Keratinocyte (primary cell): ENCODE results near the gene PLPPR2. TPM values are rescaled to one million over a fixed set of nuclear protein-coding genes. Genes with fewer than 3 reads are reported as not detected.

Source experiments
- DNase-seq: peaks from one replicate; pipeline ENCODE4 v3.0.0-alpha.2; 2011; ENCODE audit warnings: low read depth, missing footprints, low spot score
- FAIRE-seq: peaks from 2 replicates; lab custom pipeline; 2011; peaks lifted over from hg19 to GRCh38; lab: Jason Lieb, UNC
- H2AFZ ChIP-seq: 2 replicates; pipeline ENCODE4 v1.6.0; 2012; ENCODE audit warnings: low read length, control low read depth, inconsistent platforms; ENCODE audit not compliant: control insufficient read depth
- H3K27ac ChIP-seq: 2 replicates; pipeline ENCODE4 v1.5.1; 2011; ENCODE audit warnings: low read length; ENCODE audit not compliant: control insufficient read depth, insufficient read depth
- H3K27me3 ChIP-seq: 3 replicates; pipeline ENCODE4 v1.6.0; 2011; ENCODE audit warnings: low read length; ENCODE audit not compliant: control insufficient read depth, insufficient read depth; ENCODE audit errors: extremely low read depth
- H3K36me3 ChIP-seq, 2 experiments: 2 replicates in 1 of 2; 3 replicates in 1 of 2; pipeline ENCODE4 v1.5.1; 2011; ENCODE audit warnings: low read length in 2 of 2, mild to moderate bottlenecking in 1 of 2; ENCODE audit not compliant: control insufficient read depth in 2 of 2, insufficient read depth in 2 of 2; ENCODE audit errors: extremely low read depth in 1 of 2
- H3K4me1 ChIP-seq: 3 replicates; pipeline ENCODE4 v1.5.1; 2011; ENCODE audit warnings: low read length; ENCODE audit not compliant: control insufficient read depth, insufficient read depth; ENCODE audit errors: extremely low read depth
- H3K4me2 ChIP-seq: 3 replicates; pipeline ENCODE4 v1.6.0; 2011; ENCODE audit warnings: low read depth, low read length; ENCODE audit not compliant: control insufficient read depth, insufficient read depth; ENCODE audit errors: extremely low read depth
- H3K4me3 ChIP-seq, 3 experiments: fragments of 200-600 bp in 1 of 3; sonication (generic) in 1 of 3; 2 replicates in 2 of 3; 3 replicates in 1 of 3; pipeline ENCODE4 v1.5.1; 2011 to 2016; ENCODE audit warnings: low read length in 3 of 3, mild to moderate bottlenecking in 3 of 3, control low read depth in 2 of 3, inconsistent platforms in 1 of 3, low read depth in 1 of 3, mixed read lengths in 1 of 3, mixed run types in 1 of 3, moderate library complexity in 1 of 3; ENCODE audit not compliant: control insufficient read depth in 2 of 3, insufficient read depth in 2 of 3; ENCODE audit errors: extremely low read depth in 1 of 3
- H3K79me2 ChIP-seq: 2 replicates; pipeline ENCODE4 v1.6.0; 2012; ENCODE audit warnings: low read length; ENCODE audit not compliant: control insufficient read depth, insufficient read depth
- H3K9ac ChIP-seq: 3 replicates; pipeline ENCODE4 v1.6.0; 2011; ENCODE audit warnings: low read length; ENCODE audit not compliant: control insufficient read depth, insufficient read depth; ENCODE audit errors: extremely low read depth
- H3K9me1 ChIP-seq: 3 replicates; pipeline ENCODE4 v1.6.0; 2011; ENCODE audit warnings: low read length; ENCODE audit not compliant: control insufficient read depth, insufficient read depth; ENCODE audit errors: extremely low read depth
- H3K9me3 ChIP-seq: 2 replicates; pipeline ENCODE4 v1.5.1; 2012; ENCODE audit warnings: low read depth, low read length; ENCODE audit not compliant: control insufficient read depth
- H4K20me1 ChIP-seq: 3 replicates; pipeline ENCODE4 v1.6.0; 2011; ENCODE audit warnings: low read length; ENCODE audit not compliant: control insufficient read depth, insufficient read depth; ENCODE audit errors: extremely low read depth
- EZH2 ChIP-seq: IDR thresholded peaks from one replicate; pipeline ENCODE4 v1.6.1; 2012; ENCODE audit warnings: inconsistent platforms, mild to moderate bottlenecking, low read length, moderate library complexity
- dilution Hi-C: fragments of 300-500 bp; cut with MboI; formaldehyde crosslinking; loops from one replicate; pipeline ENCODE4 v1.7.0; 2020; ENCODE audit warnings: low sequenced_read_pairs; ENCODE audit not compliant: extremely low pct_ligation_motif_present
- polyA plus RNA-seq, 5 experiments: library from polyadenylated mRNA; depleted of rRNA in 3 of 5; stranded (reverse) in 3 of 5; stranded (forward) in 1 of 5; unstranded in 1 of 5; fragments of >200 nt; gene quantifications; 1 replicate in 1 of 5; 2 replicates in 3 of 5; 3 replicates in 1 of 5; pipeline versions ENCODE4 v1.2.1 to v1.2.3, GENCODE V29; 2011 to 2012; ENCODE audit warnings: missing spikeins in 2 of 5, low read depth in 1 of 5, low replicate concordance in 1 of 5
- TF ChIP-seq, protein P1 (sequence below), 3 experiments: IDR thresholded peaks in 1 of 3; conservative IDR thresholded peaks in 1 of 3; optimal IDR thresholded peaks in 1 of 3; 2 replicates in 2 of 3; 3 replicates in 1 of 3; pipeline versions ENCODE3 to v1.5.1; 2011; ENCODE audit warnings: low read length in 3 of 3, mild to moderate bottlenecking in 3 of 3, moderate library complexity in 2 of 3, control low read depth in 1 of 3, inconsistent platforms in 1 of 3; ENCODE audit not compliant: insufficient read depth in 2 of 3; ENCODE audit errors: extremely low read depth in 1 of 3

PLPPR2 gene
- polyA plus RNA-seq, 1 donor (not counting 4 experiments of a cell fraction or from before 2014, with no cell fraction given), result 3.5 TPM

DNA sequence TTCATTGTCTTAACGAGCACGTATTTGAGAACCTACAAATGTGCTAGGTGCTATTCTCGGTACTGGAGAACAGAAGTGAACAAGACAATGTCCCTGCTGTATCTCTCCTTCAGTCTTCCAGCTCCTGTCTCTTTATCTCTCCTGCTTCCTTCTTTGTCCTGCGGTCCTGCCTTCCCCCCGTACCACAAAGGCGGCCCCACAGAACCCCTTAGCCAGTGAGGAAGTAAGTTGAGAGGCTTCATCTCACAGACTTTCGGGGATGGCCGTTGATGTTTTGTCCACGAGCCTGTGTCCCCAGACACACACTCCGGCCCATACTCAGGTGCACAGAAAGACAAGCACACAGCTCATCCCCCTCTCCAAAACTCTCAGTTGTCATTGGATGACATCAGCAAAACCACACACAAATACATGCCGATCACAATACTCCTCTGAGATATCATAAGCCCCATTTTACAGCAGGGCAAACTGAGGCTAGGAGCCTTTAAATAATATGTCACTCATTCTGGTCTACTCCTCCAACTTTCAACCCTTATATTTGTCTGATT is 18.7 kb downstream of the PLPPR2 start:
- Histone ChIP-seq H3K79me2 (peaks cover 4% of the 10 kb centered on the region), H3K4me3 (peak overlapping the region; percentile 64 to 75 (median 73)), H3K27ac (no peak overlapping the region), H3K27me3 (no peaks in the 10 kb centered on the region), H3K4me2 (peak overlapping the region; percentile 88), H3K36me3 (no peaks in the 10 kb centered on the region), H2AFZ (peak overlapping the region; percentile 38), H4K20me1 (no peaks in the 10 kb centered on the region), H3K9me3 (no peaks in the 10 kb centered on the region), H3K4me1 (peaks cover 34% of the 10 kb centered on the region), H3K9ac (peak overlapping the region; percentile 94), H3K9me1 (peaks cover 7% of the 10 kb centered on the region)
- no peak for DNase-seq
- dilution Hi-C loops, result no loop called here
- FAIRE-seq, result no peak
- TF ChIP-seq EZH2, result no peak

- H3K79me2 ChIP-seq, result peaks cover 4% of the 10 kb centered on the region
- no peaks in the 10 kb centered on the region for H4K20me1 ChIP-seq
- H2AFZ ChIP-seq, result peak within 1 kb of the TSS; percentile 87
- dilution Hi-C loops, result no loop called here
- H3K27me3 ChIP-seq, result no peaks in the 10 kb centered on the region
- peaks cover 35% of the 10 kb centered on the region for H3K4me1 ChIP-seq
- no peaks in the 10 kb centered on the region for H3K9me3 ChIP-seq
- H3K9ac ChIP-seq, result peak within 1 kb of the TSS; percentile 94
- peak within 1 kb of the TSS; percentile 64 to 82 (median 81) for H3K4me3 ChIP-seq
- DNase-seq, result peak; percentile 96
- TF ChIP-seq, protein P1, sequence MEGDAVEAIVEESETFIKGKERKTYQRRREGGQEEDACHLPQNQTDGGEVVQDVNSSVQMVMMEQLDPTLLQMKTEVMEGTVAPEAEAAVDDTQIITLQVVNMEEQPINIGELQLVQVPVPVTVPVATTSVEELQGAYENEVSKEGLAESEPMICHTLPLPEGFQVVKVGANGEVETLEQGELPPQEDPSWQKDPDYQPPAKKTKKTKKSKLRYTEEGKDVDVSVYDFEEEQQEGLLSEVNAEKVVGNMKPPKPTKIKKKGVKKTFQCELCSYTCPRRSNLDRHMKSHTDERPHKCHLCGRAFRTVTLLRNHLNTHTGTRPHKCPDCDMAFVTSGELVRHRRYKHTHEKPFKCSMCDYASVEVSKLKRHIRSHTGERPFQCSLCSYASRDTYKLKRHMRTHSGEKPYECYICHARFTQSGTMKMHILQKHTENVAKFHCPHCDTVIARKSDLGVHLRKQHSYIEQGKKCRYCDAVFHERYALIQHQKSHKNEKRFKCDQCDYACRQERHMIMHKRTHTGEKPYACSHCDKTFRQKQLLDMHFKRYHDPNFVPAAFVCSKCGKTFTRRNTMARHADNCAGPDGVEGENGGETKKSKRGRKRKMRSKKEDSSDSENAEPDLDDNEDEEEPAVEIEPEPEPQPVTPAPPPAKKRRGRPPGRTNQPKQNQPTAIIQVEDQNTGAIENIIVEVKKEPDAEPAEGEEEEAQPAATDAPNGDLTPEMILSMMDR (optimal IDR thresholded peaks at IDR 0.05 in 1 of 3, IDR thresholded peaks at IDR 0.05 in 1 of 3, conservative IDR thresholded peaks at IDR 0.05 in 1 of 3; ENCODE audit: extremely low read depth in 1 of 3, insufficient read depth in 2 of 3, low read length in 3 of 3), result no peak
- TF ChIP-seq EZH2, result no peak
- H3K27ac ChIP-seq, result peak within 1 kb of the TSS; percentile 94
- peaks cover 7% of the 10 kb centered on the region for H3K9me1 ChIP-seq
- H3K4me2 ChIP-seq, result peak within 1 kb of the TSS; percentile 88
- no peaks in the 10 kb centered on the region for H3K36me3 ChIP-seq
- peak; percentile 83 for FAIRE-seq
These were observed 19.4 kb downstream of the PLPPR2 start, which contains the start of gene SWSAP1 for GRCh38 chr19:11374433-11375142. Gene SWSAP1, plus strand, starts transcription at chr19:11374666. Its CDS starts 15 bp downstream, at chr19:11374681.
